Cardiac muscle cell (in vitro differentiated cells and primary cell): ENCODE results near the gene SRSF10. TPM values are rescaled to one million over a fixed set of nuclear protein-coding genes. Genes with fewer than 3 reads are reported as not detected.

Experiments used
- DNase-seq, 2 donors: peaks; one replicate each; pipeline versions ENCODE4 v3.0.0 to v3.0.0-alpha.2; 2010 to 2017; ENCODE audit warnings: low read depth in 1 of 2, low spot score in 1 of 2
- H3K27ac ChIP-seq: fragments of 200-600 bp; sonication (generic); 2 replicates; pipeline ENCODE4 v1.5.1; 2016
- H3K27me3 ChIP-seq: fragments of 200-600 bp; sonication (generic); 2 replicates; pipeline ENCODE4 v1.6.0; 2016; ENCODE audit warnings: control low read depth
- H3K36me3 ChIP-seq: fragments of 200-600 bp; sonication (generic); 2 replicates; pipeline ENCODE4 v1.5.1; 2016; ENCODE audit warnings: control low read depth
- H3K4me1 ChIP-seq: fragments of 200-600 bp; sonication (generic); 2 replicates; pipeline ENCODE4 v1.8.1; 2017; ENCODE audit warnings: low read depth, mild to moderate bottlenecking, mixed run types
- H3K4me3 ChIP-seq: fragments of 200-600 bp; sonication (generic); 2 replicates; pipeline ENCODE4 v1.5.1; 2016; ENCODE audit warnings: mild to moderate bottlenecking
- H3K9me3 ChIP-seq: fragments of 200-600 bp; sonication (generic); 2 replicates; pipeline ENCODE4 v1.5.1; 2017; ENCODE audit warnings: low read depth, mild to moderate bottlenecking, control low read depth
- CTCF ChIP-seq: IDR thresholded peaks from 2 replicates; pipeline ENCODE4 v1.5.1; 2012; ENCODE audit warnings: low read depth, mild to moderate bottlenecking, low read length
- polyA plus RNA-seq: library from polyadenylated mRNA; unstranded; fragments of >200 nt; fragmentation: Nextera tagmentation; extraction: Ambion mirVana; gene quantifications from 2 replicates; pipeline ENCODE4 v1.2.1, GENCODE V29; 2016
- total RNA-seq: library from RNA; depleted of rRNA; stranded (reverse); fragments of >200 nt; gene quantifications from 2 replicates; pipeline ENCODE4 v1.2.3, GENCODE V29; 2016

Gene SRSF10
- total and polyA plus RNA-seq, 2 experiments from 2014 or later, result 134 to 181 TPM

- no peak for TF ChIP-seq CTCF
- no peaks in the 10 kb centered on the region for H3K27me3 ChIP-seq
- no peak for DNase-seq
- H3K36me3 ChIP-seq, result no peaks in the 10 kb centered on the region
- H3K9me3 ChIP-seq, result no peaks in the 10 kb centered on the region
- no peak overlapping the region for H3K27ac ChIP-seq
- no peak overlapping the region for H3K4me3 ChIP-seq
- peaks cover 3% of the 10 kb centered on the region for H3K4me1 ChIP-seq
Observed at GRCh38 chr1:23914921-23915320, 65.2 kb downstream of the SRSF10 start.

Other genes with a start within 250 kb of the SRSF10 start
- 34.1 and 42.1 TPM in 2 replicates for gene ELOA, start 236.9 kb downstream of the SRSF10 start, total RNA-seq
- gene ELOA, start 236.9 kb downstream of the SRSF10 start, polyA plus RNA-seq, result 34.0 and 34.8 TPM in 2 replicates
- 71.7 and 99.6 TPM in 2 replicates for gene PITHD1, start 201.9 kb downstream of the SRSF10 start, total RNA-seq
- 48.1 and 61.4 TPM in 2 replicates for gene PITHD1, start 201.9 kb downstream of the SRSF10 start, polyA plus RNA-seq
- gene LYPLA2, start 189.2 kb downstream of the SRSF10 start, total RNA-seq, result 73.6 and 131 TPM in 2 replicates
- 124 and 150 TPM in 2 replicates for gene LYPLA2, start 189.2 kb downstream of the SRSF10 start, polyA plus RNA-seq
- 25.8 and 53.3 TPM in 2 replicates for gene GALE, start 179.6 kb downstream of the SRSF10 start, total RNA-seq
- 38.7 and 65.7 TPM in 2 replicates for gene GALE, start 179.6 kb downstream of the SRSF10 start, polyA plus RNA-seq
- gene HMGCL, start 154.9 kb downstream of the SRSF10 start, total RNA-seq, result 45.3 and 47.6 TPM in 2 replicates
- 68.8 and 74.3 TPM in 2 replicates for gene HMGCL, start 154.9 kb downstream of the SRSF10 start, polyA plus RNA-seq
- gene FUCA1, start 112.0 kb downstream of the SRSF10 start, total RNA-seq, result 23.0 and 25.0 TPM in 2 replicates
- 36.6 and 40.4 TPM in 2 replicates for gene FUCA1, start 112.0 kb downstream of the SRSF10 start, polyA plus RNA-seq
- not detected in 2 replicates for gene CNR2, start 67.0 kb downstream of the SRSF10 start, total RNA-seq
- gene CNR2, start 67.0 kb downstream of the SRSF10 start, polyA plus RNA-seq, result not detected in 2 replicates
- 77.1 and 87.9 TPM in 2 replicates for gene PNRC2, start 20.5 kb downstream of the SRSF10 start, total RNA-seq
- 71.7 and 88.5 TPM in 2 replicates for gene PNRC2, start 20.5 kb downstream of the SRSF10 start, polyA plus RNA-seq
- 0.70 and 0.71 TPM in 2 replicates for gene MYOM3, start 131.8 kb upstream of the SRSF10 start, total RNA-seq
- gene MYOM3, start 131.8 kb upstream of the SRSF10 start, polyA plus RNA-seq, result 0.51 TPM in 1 of 2 replicates, not detected in the other
- 0.11 TPM in 1 of 2 replicates, not detected in the other for gene IL22RA1, start 162.8 kb upstream of the SRSF10 start, total RNA-seq
- gene IL22RA1, start 162.8 kb upstream of the SRSF10 start, polyA plus RNA-seq, result not detected in 2 replicates
- 3.5 and 3.9 TPM in 2 replicates for gene IFNLR1, start 207.0 kb upstream of the SRSF10 start, total RNA-seq
- 9.4 and 15.2 TPM in 2 replicates for gene IFNLR1, start 207.0 kb upstream of the SRSF10 start, polyA plus RNA-seq